ENCODE measurements around the gene SFT2D3. TPM values are rescaled to one million over a fixed set of nuclear protein-coding genes. Genes with fewer than 3 reads are reported as not detected.

Gene SFT2D3, protein sequence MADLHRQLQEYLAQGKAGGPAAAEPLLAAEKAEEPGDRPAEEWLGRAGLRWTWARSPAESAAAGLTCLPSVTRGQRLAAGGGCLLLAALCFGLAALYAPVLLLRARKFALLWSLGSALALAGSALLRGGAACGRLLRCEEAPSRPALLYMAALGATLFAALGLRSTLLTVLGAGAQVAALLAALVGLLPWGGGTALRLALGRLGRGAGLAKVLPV
- 7.1 and 7.3 TPM in 2 replicates for total RNA-seq (2021; fragmentation: NEBNext Ultra II Directional; extraction: Animal tissue kit (Norgen Biotek cat#: 25700))
- polyA plus RNA-seq (2011; rRNA removed), result 7.3 and 10.3 TPM in 2 replicates
- 11.5 TPM for polyA plus RNA-seq (2011; cell fraction: cytosol; rRNA removed)
- 5.6 TPM for polyA plus RNA-seq (2011; cell fraction: nucleus; rRNA removed)
- not detected in 4 replicates for polyA plus RNA-seq (2012, experiment 1 of 2)
- 5.5 TPM for polyA plus RNA-seq (2012, experiment 2 of 2)
- polyA plus RNA-seq (2013, experiment 1 of 2), result 11.1 TPM
- polyA plus RNA-seq (2013, experiment 2 of 2), result 10.8 TPM
- 5.5 and 5.6 TPM in 2 replicates for polyA minus RNA-seq (2011; rRNA and poly(A)+ RNA removed)
- 5.8 TPM for polyA minus RNA-seq (2011; cell fraction: cytosol; rRNA and poly(A)+ RNA removed)
- 9.4 TPM for polyA minus RNA-seq (2011; cell fraction: nucleus; rRNA and poly(A)+ RNA removed)
- long read RNA-seq, experiment 1, transcript SFT2D3-201 (1 exons, 3,735 nt), result major isoform, 14 of 14 reads
- long read RNA-seq, experiment 1, partial matches to known transcripts, result 0 of 14 reads
- long read RNA-seq, experiment 1, other reads (novel, unspliced or antisense), result 0 of 14 reads
- long read RNA-seq, experiment 2, result 0 reads

DNA sequence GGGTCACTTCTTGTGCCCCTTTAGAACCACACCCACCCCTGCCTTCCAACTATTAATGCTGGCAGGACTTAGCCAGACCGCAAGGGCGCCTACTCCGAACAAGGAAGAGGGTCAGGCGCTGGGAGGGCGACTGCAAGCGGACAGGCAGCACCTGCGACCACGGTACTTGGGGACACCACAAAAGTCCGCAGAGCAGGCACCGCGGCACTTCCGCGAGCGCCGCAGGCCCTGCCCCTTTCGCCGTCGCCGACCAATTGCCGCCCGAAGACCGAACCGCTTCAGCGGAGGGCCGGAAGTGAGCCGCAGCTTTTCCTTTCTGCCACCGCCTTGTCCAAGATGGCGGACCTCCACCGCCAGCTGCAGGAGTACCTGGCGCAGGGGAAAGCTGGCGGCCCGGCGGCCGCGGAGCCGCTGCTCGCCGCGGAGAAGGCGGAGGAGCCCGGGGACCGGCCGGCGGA lies at the start of gene SFT2D3:
TSS of gene SFT2D3 (plus strand) at position 305 of the 458 bp plus-strand sequence. CDS start at position 337, 32 bp downstream.
- peaks cover 0 to 4% (median 3%) of the 10 kb centered on the region in 4 experiments; a peak in 6 of 7 replicates for H3K4me1 ChIP-seq (replicated peaks in 1 of 4; ENCODE audit: control insufficient read depth in 3 of 4, insufficient read depth in 4 of 4, low read length in 3 of 4)
- peaks cover 4 to 10% of the 10 kb centered on the region in 2 experiments for H4K20me1 ChIP-seq (replicated peaks in 1 of 2; ENCODE audit: control insufficient read depth in 1 of 2, insufficient read depth in 2 of 2, low read length in 2 of 2)
- peak within 1 kb of the TSS; percentile 22; the same call in 1 of the 2 replicates for H2BK15ac ChIP-seq (ENCODE audit: low read length)
- H2BK20ac ChIP-seq (ENCODE audit: low read length), result no peak within 1 kb of the TSS
- H3K9me3 ChIP-seq (ENCODE audit: insufficient read depth in 2 of 2, low read depth in 1 of 2, low read length in 1 of 2), result no peaks in the 10 kb centered on the region
- H2BK120ac ChIP-seq (replicated peaks; ENCODE audit: low read depth, low read length), result peak within 1 kb of the TSS; percentile 74
- peak; percentile 91 for DNase-seq (ENCODE audit: low read depth in 1 of 2, low spot score in 2 of 2)
- H3K23ac ChIP-seq (ENCODE audit: insufficient read length), result no peak within 1 kb of the TSS
- H3K36me3 ChIP-seq (ENCODE audit: control insufficient read depth in 2 of 4, insufficient read depth in 4 of 4, low read length in 3 of 4), result peaks cover 0 to 22% (median 4%) of the 10 kb centered on the region in 4 experiments; a peak in 5 of 8 replicates
- peaks cover 0 to 13% of the 10 kb centered on the region in 2 experiments; a peak in 2 of 4 replicates for H3K79me2 ChIP-seq (ENCODE audit: control insufficient read depth in 1 of 2, insufficient read depth in 2 of 2, low read length in 2 of 2)
- peak within 1 kb of the TSS; percentile 80 for H2BK5ac ChIP-seq (ENCODE audit: low read depth, low read length)
- H3K27ac ChIP-seq (ENCODE audit: low read depth, low read length), result peak within 1 kb of the TSS; percentile 96
- FAIRE-seq, result no peak
- H4K5ac ChIP-seq (ENCODE audit: insufficient read length, low read depth, low read length), result peak within 1 kb of the TSS; percentile 95
- H3K4ac ChIP-seq (replicated peaks; ENCODE audit: insufficient read length, low read depth, low read length), result peak within 1 kb of the TSS; percentile 32
- H4K91ac ChIP-seq (replicated peaks; ENCODE audit: insufficient read length, low read length), result peak within 1 kb of the TSS; percentile 91
- CTCF ChIA-PET (ENCODE audit: partially characterized antibody), result no interaction called here
- H3K56ac ChIP-seq (replicated peaks; ENCODE audit: insufficient read length, low read depth, low read length), result peak within 1 kb of the TSS; percentile 90
- peaks cover 6% of the 10 kb centered on the region for H3K23me2 ChIP-seq (ENCODE audit: low read depth, low read length)
- no peak within 1 kb of the TSS for H3K14ac ChIP-seq (ENCODE audit: insufficient read length)
- POLR2A ChIA-PET (ENCODE audit: partially characterized antibody), result interaction anchor here (0.7 to 4.6 kb wide), 10 partner anchors 8 to 238 kb away, joined by 3 to 25 read pairs (median 3); partner anchors contain the start of genes LIMS2 and WDR33
- no peaks in the 10 kb centered on the region for H3K27me3 ChIP-seq (replicated peaks in 1 of 4; ENCODE audit: control insufficient read depth in 3 of 4, extremely low read depth in 1 of 4, insufficient read depth in 3 of 4, low read length in 3 of 4)
- H3K4me2 ChIP-seq (ENCODE audit: insufficient read depth in 1 of 2, low read depth in 2 of 2, low read length in 2 of 2), result peak within 1 kb of the TSS; percentile 59 to 99
- no peak within 1 kb of the TSS; the same call in 1 of the 2 replicates for H2AK5ac ChIP-seq (ENCODE audit: low read depth, low read length)
- WGBS, 2 experiments (ENCODE audit: extremely low coverage in 1 of 2, insufficient coverage in 1 of 2, insufficient read length in 1 of 2, insufficient replicate concordance in 2 of 2, low coverage in 1 of 2, low lambda C conversion rate in 2 of 2, missing lambda C conversion rate in 1 of 2), result 0% methylated on average over 44 of the region's 44 CpGs; no CpG with 5 or more reads in 1 of the 2 experiments
- H4K8ac ChIP-seq (ENCODE audit: extremely low read depth, insufficient read depth, low read length), result peak within 1 kb of the TSS; percentile 99
- no peaks in the 10 kb centered on the region for H3K79me1 ChIP-seq (ENCODE audit: low read depth, low read length)
- peak within 1 kb of the TSS; percentile 87; the same call in 1 of the 2 replicates for H2AFZ ChIP-seq (ENCODE audit: low read length)
- peak within 1 kb of the TSS; percentile 52; the same call in 1 of the 2 replicates for H2BK12ac ChIP-seq (ENCODE audit: low read depth, low read length)
- H3K18ac ChIP-seq (ENCODE audit: extremely low read depth, low read length), result peak within 1 kb of the TSS; percentile 89
- H3K4me3 ChIP-seq (ENCODE audit: extremely low read depth in 1 of 4, insufficient read depth in 2 of 4, low read depth in 3 of 4, low read length in 4 of 4), result peak within 1 kb of the TSS; percentile 61 to 80 (median 63)
- peak within 1 kb of the TSS; percentile 81 to 100 (median 95) for H3K9ac ChIP-seq (replicated peaks in 1 of 4; ENCODE audit: extremely low read depth in 1 of 4, low read depth in 3 of 4, low read length in 3 of 4)
- TF ChIP-seq KDM4A (IDR thresholded peaks at IDR 0.05; ENCODE audit: low read depth, low read length, severe bottlenecking) (peak; percentile 43), POLR2A (IDR thresholded peaks at IDR 0.05; ENCODE audit: control extremely low read depth in 1 of 2, low read depth in 2 of 2, low read length in 2 of 2) (peak; percentile 96 to 97), CHD1 (IDR thresholded peaks at IDR 0.05; ENCODE audit: low read depth, low read length) (no peak), EP300 (IDR thresholded peaks at IDR 0.05; ENCODE audit: borderline replicate concordance in 1 of 2, low read depth in 2 of 2, low read length in 2 of 2) (no peak), GABPA (IDR thresholded peaks at IDR 0.05; ENCODE audit: borderline replicate concordance, insufficient read depth, low read length) (peak; percentile 75; the same call in 1 of the 2 replicates), CBX8 (IDR thresholded peaks at IDR 0.05; ENCODE audit: borderline replicate concordance, low read depth, low read length) (no peak), ASH2L (IDR thresholded peaks at IDR 0.05; ENCODE audit: low read length) (no peak), CREB1 (IDR thresholded peaks at IDR 0.05) (peak; percentile 33; the same call in 1 of the 2 replicates), POLR2AphosphoS5 (IDR thresholded peaks at IDR 0.05; ENCODE audit: low read depth, low read length) (peak; percentile 96), BCL11A (IDR thresholded peaks at IDR 0.05; ENCODE audit: low read depth in 2 of 2, low read length in 2 of 2) (no peak)

Measured in H1 (cell line).